T-helper 1 cell treated with Interleukin-12 subunit alpha and Interleukin-12 subunit beta and Interleukin-4 antibody, amounts not matched to agents 30 ng/mL and 1 ng/mL, for 36 hours (primary cell): ENCODE results near the gene ABCB7. TPM values are rescaled to one million over a fixed set of nuclear protein-coding genes. Genes with fewer than 3 reads are reported as not detected.
"Not testable (repeated sequence)": the region's sequence is repeated elsewhere in the genome, so short reads cannot be mapped to it uniquely, and the experiment has no call there.

Source experiments
- intact Hi-C: fragments of 100-400 bp; cut with micrococcal nuclease; formaldehyde crosslinking; loops from one replicate; pipeline ENCODE4 v1.15.1; 2024
- total RNA-seq: library from RNA; stranded (reverse); gene quantifications from 2 replicates; pipeline ENCODE4 v1.2.3, GENCODE V29; 2022

Gene ABCB7
- 21.7 and 24.3 TPM in 2 replicates for total RNA-seq

GRCh38 chrX:75155827-75156525, at the start of gene ABCB7:
ABCB7 (minus strand) TSS chrX:75156283; CDS start chrX:75156272, 11 bp downstream.
- intact Hi-C loops: loop anchor here (1.0 to 10.0 kb wide), 8 partner anchors 118 to 1594 kb away; partner anchors contain the start of genes CHIC1, MAGEE1, PBDC1 and RLIM

GRCh38 chrX:75188415-75189206, 32.5 kb upstream of the ABCB7 start:
- intact Hi-C loops: not testable (repeated sequence)

- intact Hi-C loops: no loop called here
These were observed 25.6 kb upstream of the ABCB7 start for GRCh38 chrX:75181721-75182120.

GRCh38 chrX:75179536-75180293, 23.6 kb upstream of the ABCB7 start:
- intact Hi-C loops: not testable (repeated sequence)

GRCh38 chrX:75172257-75172890, 16.3 kb upstream of the ABCB7 start:
- intact Hi-C loops: not testable (repeated sequence)

GRCh38 chrX:75158054-75158453, 2.0 kb upstream of the ABCB7 start:
- intact Hi-C loops: loop anchor here (5.0 to 10.0 kb wide), 5 partner anchors 236 to 1596 kb away; partner anchors contain the start of genes CHIC1, MAGEE1 and PBDC1

GRCh38 chrX:75156531-75156945, 455 bp upstream of the ABCB7 start:
- intact Hi-C loops: loop anchor here (1.0 to 10.0 kb wide), 6 partner anchors 118 to 1594 kb away; partner anchors contain the start of genes CHIC1, MAGEE1, PBDC1 and UPRT

GRCh38 chrX:75155447-75155826, 646 bp downstream of the ABCB7 start:
- intact Hi-C loops: loop anchor here (1.0 to 10.0 kb wide), 7 partner anchors 233 to 1593 kb away; partner anchors contain the start of genes CHIC1, MAGEE1, PBDC1 and RLIM

GRCh38 chrX:75154871-75155270, 1.2 kb downstream of the ABCB7 start:
- intact Hi-C loops: loop anchor here (1.0 to 10.0 kb wide), 7 partner anchors 233 to 1593 kb away; partner anchors contain the start of genes CHIC1, MAGEE1, PBDC1 and RLIM

- intact Hi-C loops: loop anchor here (10.0 kb wide), 2 partner anchors 1023 to 1273 kb away; partner anchors contain the start of genes MAGEE1 and PBDC1
These were observed 4.1 kb downstream of the ABCB7 start for GRCh38 chrX:75151827-75152592.

GRCh38 chrX:75149654-75150053, 6.4 kb downstream of the ABCB7 start:
- intact Hi-C loops: loop anchor here (10.0 kb wide), 2 partner anchors 1025 to 1275 kb away; partner anchors contain the start of genes MAGEE1 and PBDC1

GRCh38 chrX:75132672-75133071, 23.4 kb downstream of the ABCB7 start:
- intact Hi-C loops: no loop called here

GRCh38 chrX:75131973-75132627, 24.0 kb downstream of the ABCB7 start:
- intact Hi-C loops: no loop called here

- intact Hi-C loops: not testable (repeated sequence)
These were observed 27.0 kb downstream of the ABCB7 start for GRCh38 chrX:75129069-75129468.

- intact Hi-C loops: no loop called here
These were observed 37.8 kb downstream of the ABCB7 start for GRCh38 chrX:75118296-75118695.

GRCh38 chrX:75115707-75116413, 40.2 kb downstream of the ABCB7 start:
- intact Hi-C loops: no loop called here

- intact Hi-C loops: no loop called here
These were observed 41.4 kb downstream of the ABCB7 start for GRCh38 chrX:75114638-75115037.

- intact Hi-C loops: no loop called here
These were observed 42.4 kb downstream of the ABCB7 start for GRCh38 chrX:75113664-75114063.
